Muscle layer of duodenum (tissue), 2 donors: ENCODE measurements around the gene POLA2.

Experiments
- H3K27ac ChIP-seq: one replicate; pipeline ENCODE4 v1.7.0; 2013; ENCODE audit warnings: mild to moderate bottlenecking, low read length
- H3K27me3 ChIP-seq: one replicate; pipeline ENCODE4 v1.7.0; 2013; ENCODE audit warnings: low read depth, mild to moderate bottlenecking, control low read depth, low read length
- H3K36me3 ChIP-seq, 2 donors: one replicate each; pipeline ENCODE4 v1.7.0; 2013; ENCODE audit warnings: low read length in 2 of 2, control low read depth in 1 of 2, mild to moderate bottlenecking in 1 of 2; ENCODE audit not compliant: insufficient read depth in 2 of 2, control insufficient read depth in 1 of 2
- H3K4me1 ChIP-seq, 2 donors: one replicate each; pipeline ENCODE4 v1.7.0; 2013; ENCODE audit warnings: low read length in 2 of 2, mild to moderate bottlenecking in 2 of 2, control low read depth in 1 of 2, moderate library complexity in 1 of 2; ENCODE audit not compliant: insufficient read depth in 2 of 2, control insufficient read depth in 1 of 2
- H3K4me3 ChIP-seq, 2 donors: one replicate each; pipeline ENCODE4 v1.7.0; 2013; ENCODE audit warnings: low read length in 2 of 2, low read depth in 1 of 2, mild to moderate bottlenecking in 1 of 2
- H3K9me3 ChIP-seq, 2 donors: one replicate each; pipeline ENCODE4 v1.7.0; 2013; ENCODE audit warnings: low read length in 2 of 2, control low read depth in 1 of 2, mild to moderate bottlenecking in 1 of 2; ENCODE audit not compliant: control insufficient read depth in 1 of 2
- donor health status: healthy.

The POLA2 gene

GRCh38 chr11:65261591-65262380, at the start of gene POLA2:
Gene POLA2 (plus strand): TSS chr11:65261962. CDS start chr11:65262293, 331 bp downstream.
- peaks cover 8 to 10% of the 10 kb centered on the region in 2 donors for H3K4me1 ChIP-seq
- peak within 1 kb of the TSS; percentile 84 for H3K27ac ChIP-seq
- H3K27me3 ChIP-seq, result no peaks in the 10 kb centered on the region
- H3K36me3 ChIP-seq, result peaks cover 0 to 3% of the 10 kb centered on the region in 2 donors
- H3K9me3 ChIP-seq, result no peaks in the 10 kb centered on the region
- peak within 1 kb of the TSS; percentile 78 for H3K4me3 ChIP-seq

GRCh38 chr11:65212226-65212801, 49.4 kb upstream of the POLA2 start:
- no peak overlapping the region for H3K27ac ChIP-seq
- H3K4me3 ChIP-seq, result no peak overlapping the region
- peaks cover 26 to 47% of the 10 kb centered on the region in 2 donors for H3K36me3 ChIP-seq
- no peaks in the 10 kb centered on the region for H3K9me3 ChIP-seq
- no peaks in the 10 kb centered on the region for H3K27me3 ChIP-seq
- H3K4me1 ChIP-seq, result peaks cover 0 to 7% of the 10 kb centered on the region in 2 donors

GRCh38 chr11:65213322-65214211, 48.2 kb upstream of the POLA2 start:
- H3K27ac ChIP-seq, result no peak overlapping the region
- H3K4me3 ChIP-seq, result no peak overlapping the region
- peaks cover 20 to 39% of the 10 kb centered on the region in 2 donors for H3K36me3 ChIP-seq
- no peaks in the 10 kb centered on the region for H3K27me3 ChIP-seq
- H3K4me1 ChIP-seq, result peaks cover 0 to 7% of the 10 kb centered on the region in 2 donors
- no peaks in the 10 kb centered on the region for H3K9me3 ChIP-seq

- Histone ChIP-seq H3K4me3 (no peak overlapping the region), H3K4me1 (peaks cover 0 to 7% of the 10 kb centered on the region in 2 donors), H3K36me3 (peaks cover 14 to 31% of the 10 kb centered on the region in 2 donors), H3K27ac (no peak overlapping the region), H3K9me3 (no peaks in the 10 kb centered on the region), H3K27me3 (no peaks in the 10 kb centered on the region)
Measured at GRCh38 chr11:65214212-65214845, 47.4 kb upstream of the POLA2 start.

GRCh38 chr11:65215441-65216076, 46.2 kb upstream of the POLA2 start:
- H3K27ac ChIP-seq, result no peak overlapping the region
- H3K4me1 ChIP-seq, result peaks cover 0 to 7% of the 10 kb centered on the region in 2 donors
- no peak overlapping the region for H3K4me3 ChIP-seq
- H3K9me3 ChIP-seq, result no peaks in the 10 kb centered on the region
- H3K36me3 ChIP-seq, result peaks cover 3 to 19% of the 10 kb centered on the region in 2 donors
- no peaks in the 10 kb centered on the region for H3K27me3 ChIP-seq

GRCh38 chr11:65216830-65217229, 44.9 kb upstream of the POLA2 start:
- Histone ChIP-seq H3K4me1 (peaks cover 0 to 7% of the 10 kb centered on the region in 2 donors), H3K9me3 (no peaks in the 10 kb centered on the region), H3K36me3 (peaks cover 0 to 6% of the 10 kb centered on the region in 2 donors), H3K27ac (no peak overlapping the region), H3K4me3 (no peak overlapping the region), H3K27me3 (no peaks in the 10 kb centered on the region)

- no peaks in the 10 kb centered on the region for H3K27me3 ChIP-seq
- no peak overlapping the region for H3K4me3 ChIP-seq
- no peaks in the 10 kb centered on the region for H3K36me3 ChIP-seq
- H3K9me3 ChIP-seq, result no peaks in the 10 kb centered on the region
- peaks cover 0 to 7% of the 10 kb centered on the region in 2 donors for H3K4me1 ChIP-seq
- no peak overlapping the region for H3K27ac ChIP-seq
Measured at GRCh38 chr11:65217441-65218423, 44.0 kb upstream of the POLA2 start.

GRCh38 chr11:65218446-65218845, 43.3 kb upstream of the POLA2 start:
- Histone ChIP-seq H3K9me3 (no peaks in the 10 kb centered on the region), H3K36me3 (no peaks in the 10 kb centered on the region), H3K27ac (no peak overlapping the region), H3K4me1 (peaks cover 0 to 4% of the 10 kb centered on the region in 2 donors), H3K4me3 (no peak overlapping the region), H3K27me3 (no peaks in the 10 kb centered on the region)

- H3K27me3 ChIP-seq, result no peaks in the 10 kb centered on the region
Measured at GRCh38 chr11:65219930-65220213, 41.9 kb upstream of the POLA2 start.

GRCh38 chr11:65221026-65221425, 40.7 kb upstream of the POLA2 start:
- H3K4me3 ChIP-seq, result no peak overlapping the region
- no peaks in the 10 kb centered on the region for H3K36me3 ChIP-seq
- H3K4me1 ChIP-seq, result peaks cover 0 to 9% of the 10 kb centered on the region in 2 donors
- no peak overlapping the region for H3K27ac ChIP-seq
- H3K9me3 ChIP-seq, result no peaks in the 10 kb centered on the region
- H3K27me3 ChIP-seq, result no peaks in the 10 kb centered on the region

More at GRCh38 chr11:65219930-65220213, 41.9 kb upstream of the POLA2 start:
- H3K4me1 ChIP-seq, result peaks cover 0 to 2% of the 10 kb centered on the region in 2 donors
- no peaks in the 10 kb centered on the region for H3K9me3 ChIP-seq
- no peak overlapping the region for H3K4me3 ChIP-seq
- H3K27ac ChIP-seq, result no peak overlapping the region
- no peaks in the 10 kb centered on the region for H3K36me3 ChIP-seq
